ENCODE data around the gene GLOD5. TPM values are rescaled to one million over a fixed set of nuclear protein-coding genes. Genes with fewer than 3 reads are reported as not detected.

Gene GLOD5
- total RNA-seq, 2 donors from 2014 or later: 0.41 TPM; not detected in 1

- H3K27ac ChIP-seq: no peak overlapping the region
- TF ChIP-seq POLR2A (IDR thresholded peaks at IDR 0.05) (no peak), POLR2AphosphoS5 (IDR thresholded peaks at IDR 0.05) (no peak), CTCF (IDR thresholded peaks at IDR 0.05) (no peak)
- intact Hi-C loops (cut with DNase I): no loop called here
- no peak overlapping the region for H3K4me3 ChIP-seq
- H3K4me1 ChIP-seq (replicated peaks): no peaks in the 10 kb centered on the region
- H3K27me3 ChIP-seq (replicated peaks; ENCODE audit: insufficient read depth): no peaks in the 10 kb centered on the region
- no peak for DNase-seq (ENCODE audit: low spot score)
- 76% methylated on average over 2 of the region's 2 CpGs for WGBS
- H3K36me3 ChIP-seq: no peaks in the 10 kb centered on the region
- H3K9me3 ChIP-seq: no peaks in the 10 kb centered on the region
Observed at GRCh38 chrX:48782216-48782615, 20.7 kb downstream of the GLOD5 start.

- no peak for DNase-seq (ENCODE audit: low spot score)
- no peak for TF ChIP-seq POLR2A (IDR thresholded peaks at IDR 0.05)
- TF ChIP-seq CTCF (IDR thresholded peaks at IDR 0.05): no peak
- no peak for TF ChIP-seq POLR2AphosphoS5 (IDR thresholded peaks at IDR 0.05)
- Histone ChIP-seq H3K27ac (no peak overlapping the region), H3K4me1 (replicated peaks) (no peaks in the 10 kb centered on the region), H3K27me3 (replicated peaks; ENCODE audit: insufficient read depth) (no peaks in the 10 kb centered on the region), H3K36me3 (no peaks in the 10 kb centered on the region), H3K4me3 (no peak overlapping the region), H3K9me3 (no peaks in the 10 kb centered on the region)
- WGBS: 87% methylated on average over 12 of the region's 13 CpGs
- intact Hi-C loops (cut with DNase I): no loop called here
Observed at GRCh38 chrX:48782795-48783194, 21.2 kb downstream of the GLOD5 start.

GRCh38 chrX:48784726-48785125 lies 23.2 kb downstream of the GLOD5 start:
- no peak for DNase-seq (ENCODE audit: low spot score)
- Histone ChIP-seq H3K4me1 (replicated peaks) (no peaks in the 10 kb centered on the region), H3K27ac (no peak overlapping the region), H3K4me3 (no peak overlapping the region), H3K36me3 (no peaks in the 10 kb centered on the region), H3K27me3 (replicated peaks; ENCODE audit: insufficient read depth) (no peaks in the 10 kb centered on the region), H3K9me3 (no peaks in the 10 kb centered on the region)
- intact Hi-C loops (cut with DNase I): no loop called here
- TF ChIP-seq POLR2A (IDR thresholded peaks at IDR 0.05): no peak
- no peak for TF ChIP-seq CTCF (IDR thresholded peaks at IDR 0.05)
- no peak for TF ChIP-seq POLR2AphosphoS5 (IDR thresholded peaks at IDR 0.05)
- 33% methylated on average over 3 of the region's 3 CpGs for WGBS

- 83% methylated on average over 1 of the region's 1 CpG for WGBS
- Histone ChIP-seq H3K36me3 (no peaks in the 10 kb centered on the region), H3K9me3 (no peaks in the 10 kb centered on the region), H3K27ac (no peak overlapping the region), H3K27me3 (replicated peaks; ENCODE audit: insufficient read depth) (no peaks in the 10 kb centered on the region), H3K4me1 (replicated peaks) (no peaks in the 10 kb centered on the region), H3K4me3 (no peak overlapping the region)
- intact Hi-C loops (cut with DNase I): no loop called here
- DNase-seq (ENCODE audit: low spot score): no peak
- TF ChIP-seq POLR2AphosphoS5 (IDR thresholded peaks at IDR 0.05): no peak
- no peak for TF ChIP-seq CTCF (IDR thresholded peaks at IDR 0.05)
- TF ChIP-seq POLR2A (IDR thresholded peaks at IDR 0.05): no peak
Observed at GRCh38 chrX:48785186-48785539, 23.6 kb downstream of the GLOD5 start.

- Histone ChIP-seq H3K4me3 (no peak overlapping the region), H3K27ac (no peak overlapping the region), H3K9me3 (no peaks in the 10 kb centered on the region), H3K27me3 (replicated peaks; ENCODE audit: insufficient read depth) (no peaks in the 10 kb centered on the region), H3K4me1 (replicated peaks) (no peaks in the 10 kb centered on the region), H3K36me3 (no peaks in the 10 kb centered on the region)
- TF ChIP-seq CTCF (IDR thresholded peaks at IDR 0.05) (no peak), POLR2A (IDR thresholded peaks at IDR 0.05) (no peak), POLR2AphosphoS5 (IDR thresholded peaks at IDR 0.05) (no peak)
- 76% methylated on average over 8 of the region's 16 CpGs for WGBS
- DNase-seq (ENCODE audit: low spot score): no peak
- intact Hi-C loops (cut with DNase I): no loop called here
Observed at GRCh38 chrX:48785540-48786214, 24.1 kb downstream of the GLOD5 start.

All from prostate gland (tissue), 2 donors.